ENCODE measurements around the gene ALKBH6.

Gene ALKBH6

GRCh38 chr19:35977446-35978222, 36.4 kb downstream of the ALKBH6 start:
- no peak overlapping the region for H3K4me3 ChIP-seq (ENCODE audit: extremely low read depth, insufficient read depth, low read length, poor library complexity, severe bottlenecking)
- no peaks in the 10 kb centered on the region for H3K9me3 ChIP-seq (ENCODE audit: control insufficient read depth, low read length)
- H3K4me1 ChIP-seq (ENCODE audit: control insufficient read depth, insufficient read depth, low read length, poor library complexity, severe bottlenecking): no peaks in the 10 kb centered on the region
- H3K36me3 ChIP-seq (ENCODE audit: control insufficient read depth, insufficient read depth, low read length): no peaks in the 10 kb centered on the region
- WGBS, 2 experiments (ENCODE audit: insufficient coverage in 2 of 2): 57 to 66% methylated on average over 11 to 14 of the region's 14 CpGs
- H3K27ac ChIP-seq (ENCODE audit: low read depth, low read length, severe bottlenecking): no peak overlapping the region

GRCh38 chr19:35975608-35976214, 38.3 kb downstream of the ALKBH6 start:
- Histone ChIP-seq H3K4me1 (ENCODE audit: control insufficient read depth, insufficient read depth, low read length, poor library complexity, severe bottlenecking) (no peaks in the 10 kb centered on the region), H3K27ac (ENCODE audit: low read depth, low read length, severe bottlenecking) (no peak overlapping the region), H3K9me3 (ENCODE audit: control insufficient read depth, low read length) (no peaks in the 10 kb centered on the region), H3K4me3 (ENCODE audit: extremely low read depth, insufficient read depth, low read length, poor library complexity, severe bottlenecking) (no peak overlapping the region), H3K36me3 (ENCODE audit: control insufficient read depth, insufficient read depth, low read length) (no peaks in the 10 kb centered on the region)
- 0 to 6% methylated on average over 1 of the region's 5 CpGs for WGBS, 2 experiments (ENCODE audit: insufficient coverage in 2 of 2)

- 50 to 51% methylated on average over 8 of the region's 8 CpGs for WGBS, 2 experiments (ENCODE audit: insufficient coverage in 2 of 2)
- Histone ChIP-seq H3K4me3 (ENCODE audit: extremely low read depth, insufficient read depth, low read length, poor library complexity, severe bottlenecking) (no peak overlapping the region), H3K9me3 (ENCODE audit: control insufficient read depth, low read length) (no peaks in the 10 kb centered on the region), H3K27ac (ENCODE audit: low read depth, low read length, severe bottlenecking) (no peak overlapping the region), H3K4me1 (ENCODE audit: control insufficient read depth, insufficient read depth, low read length, poor library complexity, severe bottlenecking) (no peaks in the 10 kb centered on the region), H3K36me3 (ENCODE audit: control insufficient read depth, insufficient read depth, low read length) (no peaks in the 10 kb centered on the region)
These were observed 40.5 kb downstream of the ALKBH6 start for GRCh38 chr19:35973487-35973886.

- H3K27ac ChIP-seq (ENCODE audit: low read depth, low read length, severe bottlenecking): no peak overlapping the region
- 83 to 86% methylated on average over 3 of the region's 3 CpGs for WGBS, 2 experiments (ENCODE audit: insufficient coverage in 2 of 2)
- H3K4me1 ChIP-seq (ENCODE audit: control insufficient read depth, insufficient read depth, low read length, poor library complexity, severe bottlenecking): no peaks in the 10 kb centered on the region
- H3K4me3 ChIP-seq (ENCODE audit: extremely low read depth, insufficient read depth, low read length, poor library complexity, severe bottlenecking): no peak overlapping the region
- no peaks in the 10 kb centered on the region for H3K9me3 ChIP-seq (ENCODE audit: control insufficient read depth, low read length)
- H3K36me3 ChIP-seq (ENCODE audit: control insufficient read depth, insufficient read depth, low read length): no peaks in the 10 kb centered on the region
These were observed 47.2 kb downstream of the ALKBH6 start for GRCh38 chr19:35966771-35967170.

- Histone ChIP-seq H3K36me3 (ENCODE audit: control insufficient read depth, insufficient read depth, low read length) (no peaks in the 10 kb centered on the region), H3K4me3 (ENCODE audit: extremely low read depth, insufficient read depth, low read length, poor library complexity, severe bottlenecking) (no peak overlapping the region), H3K4me1 (ENCODE audit: control insufficient read depth, insufficient read depth, low read length, poor library complexity, severe bottlenecking) (no peaks in the 10 kb centered on the region), H3K9me3 (ENCODE audit: control insufficient read depth, low read length) (no peaks in the 10 kb centered on the region), H3K27ac (ENCODE audit: low read depth, low read length, severe bottlenecking) (no peak overlapping the region)
- 5% methylated on average over 4 to 6 of the region's 9 CpGs for WGBS, 2 experiments (ENCODE audit: insufficient coverage in 2 of 2)
These were observed 50.5 kb downstream of the ALKBH6 start for GRCh38 chr19:35963514-35963913.

GRCh38 chr19:35960432-35960972, 53.5 kb downstream of the ALKBH6 start:
- H3K4me3 ChIP-seq (ENCODE audit: extremely low read depth, insufficient read depth, low read length, poor library complexity, severe bottlenecking): no peak overlapping the region
- WGBS, 2 experiments (ENCODE audit: insufficient coverage in 2 of 2): 87 to 88% methylated on average over 5 to 7 of the region's 7 CpGs
- no peaks in the 10 kb centered on the region for H3K36me3 ChIP-seq (ENCODE audit: control insufficient read depth, insufficient read depth, low read length)
- H3K9me3 ChIP-seq (ENCODE audit: control insufficient read depth, low read length): no peaks in the 10 kb centered on the region
- no peaks in the 10 kb centered on the region for H3K4me1 ChIP-seq (ENCODE audit: control insufficient read depth, insufficient read depth, low read length, poor library complexity, severe bottlenecking)
- H3K27ac ChIP-seq (ENCODE audit: low read depth, low read length, severe bottlenecking): no peak overlapping the region

GRCh38 chr19:35959968-35960320, 54.1 kb downstream of the ALKBH6 start:
- 55 to 72% methylated on average over 9 to 12 of the region's 20 CpGs for WGBS, 2 experiments (ENCODE audit: insufficient coverage in 2 of 2)
- Histone ChIP-seq H3K27ac (ENCODE audit: low read depth, low read length, severe bottlenecking) (no peak overlapping the region), H3K4me1 (ENCODE audit: control insufficient read depth, insufficient read depth, low read length, poor library complexity, severe bottlenecking) (no peaks in the 10 kb centered on the region), H3K9me3 (ENCODE audit: control insufficient read depth, low read length) (no peaks in the 10 kb centered on the region), H3K4me3 (ENCODE audit: extremely low read depth, insufficient read depth, low read length, poor library complexity, severe bottlenecking) (no peak overlapping the region), H3K36me3 (ENCODE audit: control insufficient read depth, insufficient read depth, low read length) (no peaks in the 10 kb centered on the region)
